ENCODE results near the gene IKZF2. TPM values are rescaled to one million over a fixed set of nuclear protein-coding genes. Genes with fewer than 3 reads are reported as not detected.

Gene IKZF2
- total RNA-seq (2014; rRNA removed; shearing (Covaris generic)) (3.1 and 10.1 TPM in 2 replicates), polyA plus RNA-seq (2016; fragmentation: Nextera tagmentation; extraction: Ambion mirVana) (2.0 and 2.6 TPM in 2 replicates)
- long read RNA-seq = 0 reads

- DNase-seq (ENCODE audit: low spot score) = peak; percentile 89
- Mint-ChIP-seq H3K4me3 (peak within 1 kb of the TSS; percentile 95), H3K36me3 (ENCODE audit: low read depth) (no peaks in the 10 kb centered on the region), H3K27ac (peak within 1 kb of the TSS; percentile 93; the same call in 1 of the 2 replicates), H3K4me1 (peaks cover 37% of the 10 kb centered on the region), H3K9me3 (no peaks in the 10 kb centered on the region), H3K27me3 (ENCODE audit: insufficient read depth, low read depth, poor library complexity) (peaks cover 3% of the 10 kb centered on the region)
- no peak for TF ChIP-seq ZNF114 (CRISPR knock-in tag; IDR thresholded peaks at IDR 0.05)
- peak; percentile 64 for TF ChIP-seq CREB1 (CRISPR knock-in tag; IDR thresholded peaks at IDR 0.05; ENCODE audit: low read depth)
- H3K27ac ChIP-seq (ENCODE audit: low read depth) = peak within 1 kb of the TSS; percentile 75
- ATAC-seq = peak; percentile 79
- H3K36me3 ChIP-seq (ENCODE audit: insufficient read depth) = no peaks in the 10 kb centered on the region
- no peaks in the 10 kb centered on the region for H3K79me2 ChIP-seq (replicated peaks; ENCODE audit: insufficient read depth)
- H3F3A ChIP-seq (replicated peaks; ENCODE audit: low read depth) = no peaks in the 10 kb centered on the region
- H3K27me3 ChIP-seq (ENCODE audit: insufficient read depth) = peaks cover 9% of the 10 kb centered on the region
- H3K4me2 ChIP-seq = peak within 1 kb of the TSS; percentile 87
- H3K9me2 ChIP-seq (ENCODE audit: insufficient read depth) = no peaks in the 10 kb centered on the region
- peaks cover 26% of the 10 kb centered on the region for H3K4me1 ChIP-seq (ENCODE audit: insufficient read depth)
- peak within 1 kb of the TSS; percentile 60 for H2AFZ ChIP-seq
- peak within 1 kb of the TSS; percentile 75 for H3K4me3 ChIP-seq
- H4K20me1 ChIP-seq (replicated peaks; ENCODE audit: insufficient read depth) = no peaks in the 10 kb centered on the region
Measured at GRCh38 chr2:213151437-213152064, at the start of gene IKZF2. IKZF2 (minus strand) TSS chr2:213151612; CDS start chr2:213148629, 2,983 bp downstream.

- Histone ChIP-seq H2AFZ (no peak overlapping the region), H3F3A (replicated peaks; ENCODE audit: low read depth) (no peaks in the 10 kb centered on the region), H3K27ac (ENCODE audit: low read depth) (no peak overlapping the region), H3K4me1 (ENCODE audit: insufficient read depth) (peaks cover 18% of the 10 kb centered on the region), H3K4me3 (no peak overlapping the region), H4K20me1 (replicated peaks; ENCODE audit: insufficient read depth) (no peaks in the 10 kb centered on the region), H3K79me2 (replicated peaks; ENCODE audit: insufficient read depth) (no peaks in the 10 kb centered on the region), H3K36me3 (ENCODE audit: insufficient read depth) (no peaks in the 10 kb centered on the region), H3K4me2 (no peak overlapping the region), H3K27me3 (ENCODE audit: insufficient read depth) (no peaks in the 10 kb centered on the region), H3K9me2 (ENCODE audit: insufficient read depth) (peaks cover 12% of the 10 kb centered on the region)
- TF ChIP-seq, protein P1, sequence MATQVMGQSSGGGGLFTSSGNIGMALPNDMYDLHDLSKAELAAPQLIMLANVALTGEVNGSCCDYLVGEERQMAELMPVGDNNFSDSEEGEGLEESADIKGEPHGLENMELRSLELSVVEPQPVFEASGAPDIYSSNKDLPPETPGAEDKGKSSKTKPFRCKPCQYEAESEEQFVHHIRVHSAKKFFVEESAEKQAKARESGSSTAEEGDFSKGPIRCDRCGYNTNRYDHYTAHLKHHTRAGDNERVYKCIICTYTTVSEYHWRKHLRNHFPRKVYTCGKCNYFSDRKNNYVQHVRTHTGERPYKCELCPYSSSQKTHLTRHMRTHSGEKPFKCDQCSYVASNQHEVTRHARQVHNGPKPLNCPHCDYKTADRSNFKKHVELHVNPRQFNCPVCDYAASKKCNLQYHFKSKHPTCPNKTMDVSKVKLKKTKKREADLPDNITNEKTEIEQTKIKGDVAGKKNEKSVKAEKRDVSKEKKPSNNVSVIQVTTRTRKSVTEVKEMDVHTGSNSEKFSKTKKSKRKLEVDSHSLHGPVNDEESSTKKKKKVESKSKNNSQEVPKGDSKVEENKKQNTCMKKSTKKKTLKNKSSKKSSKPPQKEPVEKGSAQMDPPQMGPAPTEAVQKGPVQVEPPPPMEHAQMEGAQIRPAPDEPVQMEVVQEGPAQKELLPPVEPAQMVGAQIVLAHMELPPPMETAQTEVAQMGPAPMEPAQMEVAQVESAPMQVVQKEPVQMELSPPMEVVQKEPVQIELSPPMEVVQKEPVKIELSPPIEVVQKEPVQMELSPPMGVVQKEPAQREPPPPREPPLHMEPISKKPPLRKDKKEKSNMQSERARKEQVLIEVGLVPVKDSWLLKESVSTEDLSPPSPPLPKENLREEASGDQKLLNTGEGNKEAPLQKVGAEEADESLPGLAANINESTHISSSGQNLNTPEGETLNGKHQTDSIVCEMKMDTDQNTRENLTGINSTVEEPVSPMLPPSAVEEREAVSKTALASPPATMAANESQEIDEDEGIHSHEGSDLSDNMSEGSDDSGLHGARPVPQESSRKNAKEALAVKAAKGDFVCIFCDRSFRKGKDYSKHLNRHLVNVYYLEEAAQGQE (IDR thresholded peaks at IDR 0.05; ENCODE audit: unreplicated experiment) = no peak
- TF ChIP-seq POLR2AphosphoS5 (IDR thresholded peaks at IDR 0.05; ENCODE audit: low read depth) (no peak), EZH2 (IDR thresholded peaks at IDR 0.05; ENCODE audit: low read depth, unreplicated experiment) (no peak), JUNB (IDR thresholded peaks at IDR 0.05; ENCODE audit: unreplicated experiment) (no peak)
- DNase-seq (ENCODE audit: low spot score) (no peak), ATAC-seq (no peak)
- no peaks in the 10 kb centered on the region; the same call in 2 of the 3 replicates for H3K36me3 Mint-ChIP-seq (ENCODE audit: low read depth)
- H3K9me3 Mint-ChIP-seq = no peaks in the 10 kb centered on the region; the same call in 2 of the 3 replicates
- H3K4me3 Mint-ChIP-seq = no peak overlapping the region
- H3K27ac Mint-ChIP-seq = no peak overlapping the region
- H3K4me1 Mint-ChIP-seq = peaks cover 9% of the 10 kb centered on the region; the same call in 2 of the 3 replicates
- H3K27me3 Mint-ChIP-seq (ENCODE audit: insufficient read depth, low read depth, poor library complexity) = no peaks in the 10 kb centered on the region
Measured at GRCh38 chr2:213199871-213200270, 48.5 kb upstream of the IKZF2 start.
